ENCODE results near the gene TRIP10.

DNA sequence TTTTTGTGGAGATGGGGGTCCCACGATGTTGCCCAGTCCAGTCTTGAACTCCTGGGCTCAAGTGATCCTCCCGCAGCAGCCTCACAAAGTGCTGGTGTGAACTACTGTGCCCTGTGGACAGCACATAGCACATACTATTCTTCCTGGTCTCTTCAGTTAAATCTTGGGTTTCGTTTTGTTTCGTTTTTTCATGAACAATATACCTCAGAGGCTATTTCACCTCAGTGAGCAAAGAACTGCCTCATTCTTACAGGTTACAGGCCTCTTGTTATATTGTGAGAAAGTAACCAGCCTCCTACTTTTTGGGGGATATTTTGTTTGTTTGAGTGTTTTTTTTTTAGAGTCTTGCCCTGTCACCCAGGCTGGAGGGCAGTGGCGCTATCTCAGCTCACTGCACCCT lies 17.7 kb upstream of the TRIP10 start:
- TF ChIP-seq, protein P1, sequence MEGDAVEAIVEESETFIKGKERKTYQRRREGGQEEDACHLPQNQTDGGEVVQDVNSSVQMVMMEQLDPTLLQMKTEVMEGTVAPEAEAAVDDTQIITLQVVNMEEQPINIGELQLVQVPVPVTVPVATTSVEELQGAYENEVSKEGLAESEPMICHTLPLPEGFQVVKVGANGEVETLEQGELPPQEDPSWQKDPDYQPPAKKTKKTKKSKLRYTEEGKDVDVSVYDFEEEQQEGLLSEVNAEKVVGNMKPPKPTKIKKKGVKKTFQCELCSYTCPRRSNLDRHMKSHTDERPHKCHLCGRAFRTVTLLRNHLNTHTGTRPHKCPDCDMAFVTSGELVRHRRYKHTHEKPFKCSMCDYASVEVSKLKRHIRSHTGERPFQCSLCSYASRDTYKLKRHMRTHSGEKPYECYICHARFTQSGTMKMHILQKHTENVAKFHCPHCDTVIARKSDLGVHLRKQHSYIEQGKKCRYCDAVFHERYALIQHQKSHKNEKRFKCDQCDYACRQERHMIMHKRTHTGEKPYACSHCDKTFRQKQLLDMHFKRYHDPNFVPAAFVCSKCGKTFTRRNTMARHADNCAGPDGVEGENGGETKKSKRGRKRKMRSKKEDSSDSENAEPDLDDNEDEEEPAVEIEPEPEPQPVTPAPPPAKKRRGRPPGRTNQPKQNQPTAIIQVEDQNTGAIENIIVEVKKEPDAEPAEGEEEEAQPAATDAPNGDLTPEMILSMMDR (conservative IDR thresholded peaks at IDR 0.05; ENCODE audit: low read depth, low read length) = no peak
- TF ChIP-seq RAD21 (IDR thresholded peaks at IDR 0.05; ENCODE audit: low read length) (no peak), POLR2A (IDR thresholded peaks at IDR 0.05; ENCODE audit: low read depth, low read length) (no peak), RFX5 (IDR thresholded peaks at IDR 0.05; ENCODE audit: low read depth, low read length) (no peak), SMC3 (IDR thresholded peaks at IDR 0.05; ENCODE audit: low read depth, low read length) (no peak), CEBPB (IDR thresholded peaks at IDR 0.05; ENCODE audit: low read depth, low read length) (no peak), MAZ (IDR thresholded peaks at IDR 0.05; ENCODE audit: borderline replicate concordance, low read depth, low read length) (no peak), FOS (IDR thresholded peaks at IDR 0.05; ENCODE audit: low read depth, low read length) (no peak)
- TF ChIP-seq, protein P2, sequence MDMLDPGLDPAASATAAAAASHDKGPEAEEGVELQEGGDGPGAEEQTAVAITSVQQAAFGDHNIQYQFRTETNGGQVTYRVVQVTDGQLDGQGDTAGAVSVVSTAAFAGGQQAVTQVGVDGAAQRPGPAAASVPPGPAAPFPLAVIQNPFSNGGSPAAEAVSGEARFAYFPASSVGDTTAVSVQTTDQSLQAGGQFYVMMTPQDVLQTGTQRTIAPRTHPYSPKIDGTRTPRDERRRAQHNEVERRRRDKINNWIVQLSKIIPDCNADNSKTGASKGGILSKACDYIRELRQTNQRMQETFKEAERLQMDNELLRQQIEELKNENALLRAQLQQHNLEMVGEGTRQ (IDR thresholded peaks at IDR 0.05; ENCODE audit: low read depth, low read length) = no peak
- TF ChIP-seq, protein P3, sequence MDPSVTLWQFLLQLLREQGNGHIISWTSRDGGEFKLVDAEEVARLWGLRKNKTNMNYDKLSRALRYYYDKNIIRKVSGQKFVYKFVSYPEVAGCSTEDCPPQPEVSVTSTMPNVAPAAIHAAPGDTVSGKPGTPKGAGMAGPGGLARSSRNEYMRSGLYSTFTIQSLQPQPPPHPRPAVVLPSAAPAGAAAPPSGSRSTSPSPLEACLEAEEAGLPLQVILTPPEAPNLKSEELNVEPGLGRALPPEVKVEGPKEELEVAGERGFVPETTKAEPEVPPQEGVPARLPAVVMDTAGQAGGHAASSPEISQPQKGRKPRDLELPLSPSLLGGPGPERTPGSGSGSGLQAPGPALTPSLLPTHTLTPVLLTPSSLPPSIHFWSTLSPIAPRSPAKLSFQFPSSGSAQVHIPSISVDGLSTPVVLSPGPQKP (IDR thresholded peaks at IDR 0.05; ENCODE audit: borderline replicate concordance, low read depth, low read length) = no peak
